IgD-negative memory B cell (primary cell): Measurements from ENCODE around the gene CCT2. TPM values are rescaled to one million over a fixed set of nuclear protein-coding genes. Genes with fewer than 3 reads are reported as not detected.

Source experiments
- H3K27ac Mint-ChIP-seq, 3 donors: one replicate each; pipeline ENCODE4 v1.8.0; 2020 to 2022; ENCODE audit warnings: mild to moderate bottlenecking in 3 of 3, mixed read lengths in 3 of 3, moderate library complexity in 1 of 3
- H3K27me3 Mint-ChIP-seq: one replicate; pipeline ENCODE4 v1.8.0; 2021; ENCODE audit warnings: mixed read lengths
- H3K36me3 Mint-ChIP-seq: one replicate; pipeline ENCODE4 v1.8.0; 2020; ENCODE audit warnings: mild to moderate bottlenecking, mixed read lengths
- H3K4me1 Mint-ChIP-seq, 3 donors: one replicate each; pipeline ENCODE4 v1.8.0; 2020 to 2022; ENCODE audit warnings: mixed read lengths in 3 of 3, mild to moderate bottlenecking in 1 of 3
- H3K4me3 Mint-ChIP-seq, 4 donors: one replicate each; pipeline ENCODE4 v1.8.0; 2020 to 2022; ENCODE audit warnings: mild to moderate bottlenecking in 4 of 4, mixed read lengths in 4 of 4, moderate library complexity in 3 of 4
- H3K9me3 Mint-ChIP-seq, 3 donors: one replicate each; pipeline ENCODE4 v1.8.0; 2020 to 2021; ENCODE audit warnings: mixed read lengths in 3 of 3, mild to moderate bottlenecking in 1 of 3
- polyA plus RNA-seq: library from polyadenylated mRNA; unstranded; fragments of 300-500 nt; fragmentation: Illumina TruSeq; gene quantifications from one replicate; pipeline ENCODE4 v1.2.3, GENCODE V29; 2021

CCT2 gene
- polyA plus RNA-seq, 1 donor from 2014 or later, result 147 TPM

DNA sequence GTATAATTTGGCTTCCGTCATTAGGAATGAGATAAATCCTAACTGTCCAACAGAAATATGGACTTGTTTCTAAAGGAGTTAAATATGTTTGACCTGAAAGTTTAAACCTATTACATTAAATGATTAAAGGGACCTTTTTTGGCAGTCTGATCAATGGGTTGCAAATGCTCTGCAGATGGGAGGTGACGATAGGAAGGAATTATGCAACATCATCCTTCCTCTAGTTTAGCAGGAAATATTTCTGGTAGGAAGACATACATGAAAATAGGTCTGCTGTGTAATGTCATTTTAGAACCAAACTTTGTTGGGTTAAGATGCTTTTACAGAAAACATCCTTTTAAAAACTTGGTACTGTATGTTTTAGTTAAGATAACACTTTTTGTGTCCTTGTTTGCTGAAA is 22.9 kb downstream of the CCT2 start:
- H3K27ac Mint-ChIP-seq, result peak overlapping the region in 1 of 3 donors; percentile 11
- no peak overlapping the region for H3K4me3 Mint-ChIP-seq
- peaks cover 2% of the 10 kb centered on the region for H3K36me3 Mint-ChIP-seq
- H3K4me1 Mint-ChIP-seq, result peaks cover 0 to 1% (median 0%) of the 10 kb centered on the region in 3 donors
- H3K9me3 Mint-ChIP-seq, result no peaks in the 10 kb centered on the region
- H3K27me3 Mint-ChIP-seq, result no peaks in the 10 kb centered on the region

DNA sequence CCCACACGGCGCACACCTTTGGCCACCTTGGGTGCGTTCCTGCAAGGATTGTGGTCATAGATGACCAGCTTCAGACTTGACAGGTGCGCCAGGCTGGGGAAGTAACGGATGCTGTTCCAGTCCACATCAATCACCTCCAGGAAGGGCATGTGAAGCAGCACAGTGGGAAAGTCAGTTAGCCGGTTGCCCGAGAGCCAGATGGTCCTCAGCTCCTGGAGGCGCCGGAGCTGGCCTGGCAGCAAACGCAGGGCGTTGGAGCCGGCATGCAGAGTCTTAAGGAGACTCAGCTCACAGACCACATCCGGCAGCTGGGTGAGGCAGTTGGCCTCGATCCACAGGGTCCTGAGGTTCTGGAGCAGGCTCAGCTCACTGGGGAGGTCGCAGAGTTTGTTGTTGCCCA is 24.9 kb downstream of the CCT2 start:
- Mint-ChIP-seq H3K4me1 (peaks cover 0 to 1% (median 0%) of the 10 kb centered on the region in 3 donors), H3K27me3 (no peaks in the 10 kb centered on the region), H3K36me3 (no peaks in the 10 kb centered on the region), H3K9me3 (no peaks in the 10 kb centered on the region), H3K27ac (no peak overlapping the region), H3K4me3 (no peak overlapping the region)

- Mint-ChIP-seq H3K36me3 (no peaks in the 10 kb centered on the region), H3K27me3 (no peaks in the 10 kb centered on the region), H3K27ac (no peak within 1 kb of the TSS), H3K4me1 (peaks cover 0 to 1% (median 0%) of the 10 kb centered on the region in 3 donors), H3K4me3 (no peak within 1 kb of the TSS), H3K9me3 (no peaks in the 10 kb centered on the region)
Measured at GRCh38 chr12:69610729-69611128, 25.5 kb downstream of the CCT2 start, which contains the start of gene LRRC10. TSS of gene LRRC10 (minus strand) at chr12:69610907. CDS start at chr12:69610838, 69 bp downstream.

DNA sequence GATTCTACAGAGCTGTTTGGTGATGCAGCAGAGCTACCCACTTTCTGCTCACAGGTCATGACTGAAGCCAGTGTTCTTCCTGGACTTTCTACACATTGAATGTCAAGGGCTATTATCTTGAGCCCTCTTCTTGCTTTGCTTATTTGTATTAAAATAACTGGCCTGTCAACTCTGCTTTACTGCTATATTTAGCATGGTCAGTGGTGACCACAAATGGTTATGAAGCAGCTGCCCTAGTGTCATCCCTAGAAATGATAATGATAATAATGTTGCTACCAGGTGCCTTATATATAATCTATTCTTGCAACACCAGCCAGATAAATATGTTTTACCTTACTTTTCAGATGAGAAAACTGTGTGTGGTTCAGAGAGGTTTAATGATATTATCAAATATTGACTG is 28.1 kb downstream of the CCT2 start:
- no peaks in the 10 kb centered on the region for H3K36me3 Mint-ChIP-seq
- no peaks in the 10 kb centered on the region for H3K27me3 Mint-ChIP-seq
- no peak overlapping the region for H3K27ac Mint-ChIP-seq
- H3K4me3 Mint-ChIP-seq, result no peak overlapping the region
- no peaks in the 10 kb centered on the region for H3K9me3 Mint-ChIP-seq
- H3K4me1 Mint-ChIP-seq, result peaks cover 0 to 1% (median 0%) of the 10 kb centered on the region in 3 donors

- Mint-ChIP-seq H3K9me3 (no peaks in the 10 kb centered on the region), H3K4me3 (peak overlapping the region in 1 of 4 donors; percentile 19), H3K27me3 (peaks cover 6% of the 10 kb centered on the region), H3K27ac (no peak overlapping the region), H3K4me1 (no peaks in the 10 kb centered on the region), H3K36me3 (no peaks in the 10 kb centered on the region)
Measured at GRCh38 chr12:69616025-69616424, 30.8 kb downstream of the CCT2 start.

GRCh38 chr12:69619050-69619449 is 33.8 kb downstream of the CCT2 start:
- peaks cover 8% of the 10 kb centered on the region for H3K27me3 Mint-ChIP-seq
- H3K36me3 Mint-ChIP-seq, result no peaks in the 10 kb centered on the region
- no peak overlapping the region for H3K27ac Mint-ChIP-seq
- no peaks in the 10 kb centered on the region for H3K4me1 Mint-ChIP-seq
- no peaks in the 10 kb centered on the region for H3K9me3 Mint-ChIP-seq
- no peak overlapping the region for H3K4me3 Mint-ChIP-seq

- H3K27ac Mint-ChIP-seq, result peak overlapping the region in 1 of 3 donors; percentile 45
- peaks cover 8% of the 10 kb centered on the region for H3K27me3 Mint-ChIP-seq
- H3K9me3 Mint-ChIP-seq, result no peaks in the 10 kb centered on the region
- H3K36me3 Mint-ChIP-seq, result no peaks in the 10 kb centered on the region
- H3K4me3 Mint-ChIP-seq, result no peak overlapping the region
- H3K4me1 Mint-ChIP-seq, result no peaks in the 10 kb centered on the region
Measured at GRCh38 chr12:69620077-69620476, 34.8 kb downstream of the CCT2 start.

GRCh38 chr12:69620921-69621320 is 35.7 kb downstream of the CCT2 start:
- Mint-ChIP-seq H3K9me3 (no peaks in the 10 kb centered on the region), H3K36me3 (no peaks in the 10 kb centered on the region), H3K4me3 (no peak overlapping the region), H3K27ac (peak overlapping the region in 1 of 3 donors; percentile 45), H3K27me3 (peaks cover 8% of the 10 kb centered on the region), H3K4me1 (no peaks in the 10 kb centered on the region)

- Mint-ChIP-seq H3K27me3 (peaks cover 8% of the 10 kb centered on the region), H3K4me1 (no peaks in the 10 kb centered on the region), H3K36me3 (no peaks in the 10 kb centered on the region), H3K27ac (no peak overlapping the region), H3K4me3 (no peak overlapping the region), H3K9me3 (no peaks in the 10 kb centered on the region)
Measured at GRCh38 chr12:69621551-69621950, 36.3 kb downstream of the CCT2 start.

DNA sequence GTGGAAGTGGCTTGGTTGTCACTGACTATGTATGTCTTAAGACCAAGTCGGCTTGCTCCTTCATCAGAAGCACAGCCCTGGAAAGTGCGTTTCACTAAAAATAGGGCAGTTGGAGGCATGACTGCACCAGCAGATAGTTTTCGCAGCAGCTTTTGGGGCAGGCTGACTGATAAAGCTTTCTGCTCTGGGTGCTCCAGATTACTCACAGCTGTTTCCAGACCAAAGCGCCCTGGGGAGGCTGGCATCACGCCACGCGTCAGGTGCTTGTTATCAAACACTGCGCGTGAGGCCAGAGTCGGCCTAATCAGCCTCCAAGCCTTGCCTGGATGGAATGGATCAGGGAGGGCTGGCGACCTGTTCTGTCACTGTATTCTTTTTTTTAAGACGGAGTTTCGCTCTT is 38.7 kb downstream of the CCT2 start:
- Mint-ChIP-seq H3K36me3 (no peaks in the 10 kb centered on the region), H3K9me3 (no peaks in the 10 kb centered on the region), H3K4me3 (no peak overlapping the region), H3K27me3 (peaks cover 7% of the 10 kb centered on the region), H3K4me1 (no peaks in the 10 kb centered on the region), H3K27ac (no peak overlapping the region)

GRCh38 chr12:69627501-69627900 is 42.2 kb downstream of the CCT2 start:
- Mint-ChIP-seq H3K27ac (no peak overlapping the region), H3K4me3 (no peak overlapping the region)

DNA sequence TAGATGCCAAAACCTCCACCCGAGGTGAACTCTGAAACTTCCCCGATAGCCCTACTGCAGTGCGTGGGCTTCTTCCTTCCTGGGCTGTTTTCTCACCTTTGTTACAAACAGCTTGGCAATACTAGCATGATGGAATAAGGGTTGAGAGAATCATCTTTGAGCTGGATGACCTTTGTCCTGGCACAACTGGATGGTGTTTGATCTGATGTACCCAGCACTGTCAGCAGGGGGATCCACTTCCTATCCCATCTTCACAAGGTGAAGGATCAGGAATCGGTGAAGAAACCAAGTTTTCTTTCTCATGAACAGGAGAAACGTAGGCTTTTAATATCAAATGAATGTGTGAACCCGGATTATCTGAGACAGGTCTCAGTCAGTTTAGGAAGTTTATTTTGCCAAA is 44.9 kb downstream of the CCT2 start:
- no peaks in the 10 kb centered on the region for H3K9me3 Mint-ChIP-seq
- no peaks in the 10 kb centered on the region for H3K4me1 Mint-ChIP-seq

More at GRCh38 chr12:69627501-69627900, 42.2 kb downstream of the CCT2 start:
- Mint-ChIP-seq H3K4me1 (no peaks in the 10 kb centered on the region), H3K27me3 (peaks cover 4% of the 10 kb centered on the region), H3K9me3 (no peaks in the 10 kb centered on the region), H3K36me3 (no peaks in the 10 kb centered on the region)

GRCh38 chr12:69633061-69633460 is 47.8 kb downstream of the CCT2 start:
- H3K27ac Mint-ChIP-seq, result no peak overlapping the region
- H3K27me3 Mint-ChIP-seq, result peaks cover 4% of the 10 kb centered on the region
- H3K9me3 Mint-ChIP-seq, result no peaks in the 10 kb centered on the region
- H3K36me3 Mint-ChIP-seq, result no peaks in the 10 kb centered on the region
- H3K4me3 Mint-ChIP-seq, result no peak overlapping the region
- H3K4me1 Mint-ChIP-seq, result no peaks in the 10 kb centered on the region

More for the DNA sequence above, 44.9 kb downstream of the CCT2 start:
- no peak overlapping the region for H3K27ac Mint-ChIP-seq
- peaks cover 4% of the 10 kb centered on the region for H3K27me3 Mint-ChIP-seq
- no peak overlapping the region for H3K4me3 Mint-ChIP-seq
- H3K36me3 Mint-ChIP-seq, result no peaks in the 10 kb centered on the region

- no peaks in the 10 kb centered on the region for H3K36me3 Mint-ChIP-seq
- H3K4me1 Mint-ChIP-seq, result no peaks in the 10 kb centered on the region
- no peak overlapping the region for H3K27ac Mint-ChIP-seq
- no peak overlapping the region for H3K4me3 Mint-ChIP-seq
- H3K9me3 Mint-ChIP-seq, result no peaks in the 10 kb centered on the region
- no peaks in the 10 kb centered on the region for H3K27me3 Mint-ChIP-seq
Measured at GRCh38 chr12:69639400-69640016, 54.2 kb downstream of the CCT2 start.

DNA sequence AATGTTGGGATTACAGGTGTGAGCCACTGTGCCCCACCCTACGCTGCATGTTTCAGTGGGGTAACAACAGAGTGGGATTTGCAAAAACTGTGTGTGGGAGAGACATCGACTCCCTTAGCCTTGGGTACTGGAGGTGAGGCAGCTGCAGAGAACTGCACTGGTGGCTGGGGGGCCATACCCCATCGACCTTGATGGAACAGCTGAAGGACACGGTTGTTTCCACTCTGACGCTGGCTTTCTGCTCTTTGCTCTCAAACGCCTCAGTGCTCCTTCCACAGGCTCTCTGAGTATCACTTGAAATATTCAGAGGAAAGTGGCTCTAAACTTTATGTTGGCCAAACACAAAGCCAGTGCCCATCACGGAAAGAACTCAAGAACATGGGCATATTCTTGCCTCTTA is 56.3 kb downstream of the CCT2 start:
- Mint-ChIP-seq H3K27ac (no peak overlapping the region), H3K4me3 (no peak overlapping the region), H3K36me3 (no peaks in the 10 kb centered on the region), H3K4me1 (no peaks in the 10 kb centered on the region), H3K27me3 (peaks cover 1% of the 10 kb centered on the region), H3K9me3 (no peaks in the 10 kb centered on the region)

- H3K36me3 Mint-ChIP-seq, result no peaks in the 10 kb centered on the region
- H3K27me3 Mint-ChIP-seq, result peaks cover 4% of the 10 kb centered on the region
- H3K4me3 Mint-ChIP-seq, result no peak overlapping the region
- H3K27ac Mint-ChIP-seq, result no peak overlapping the region
- no peaks in the 10 kb centered on the region for H3K4me1 Mint-ChIP-seq
- no peaks in the 10 kb centered on the region for H3K9me3 Mint-ChIP-seq
Measured at GRCh38 chr12:69642531-69642930, 57.3 kb downstream of the CCT2 start.
